ENCODE measurements around the gene FLCN.
A peak's percentile ranks its signal among the peaks of the same experiment; 100 is the strongest.
"Not testable (repeated sequence)": the region's sequence is repeated elsewhere in the genome, so short reads cannot be mapped to it uniquely, and the experiment has no call there.

Gene FLCN

DNA sequence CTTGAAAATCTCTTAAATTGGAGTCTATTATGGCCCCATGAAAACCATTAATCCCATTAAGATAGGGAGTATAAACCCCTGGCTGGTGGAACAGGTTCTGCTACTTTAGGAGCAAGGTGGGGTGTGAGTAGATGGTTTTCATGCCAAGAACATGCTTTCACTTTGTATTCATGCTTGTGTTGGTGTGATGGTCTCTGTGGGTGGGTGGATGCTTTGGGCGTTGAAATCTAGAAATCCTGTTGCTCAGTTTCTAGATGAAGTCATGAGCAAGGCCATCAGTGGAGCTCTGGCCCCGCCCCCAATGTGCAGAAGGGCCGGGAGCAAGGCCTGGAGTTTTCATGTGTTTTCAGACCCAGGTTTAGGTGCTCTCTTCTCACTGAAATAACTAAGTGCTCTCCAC lies 50.9 kb downstream of the FLCN start:
- no peak for DNase-seq (ENCODE audit: low read depth)

DNA sequence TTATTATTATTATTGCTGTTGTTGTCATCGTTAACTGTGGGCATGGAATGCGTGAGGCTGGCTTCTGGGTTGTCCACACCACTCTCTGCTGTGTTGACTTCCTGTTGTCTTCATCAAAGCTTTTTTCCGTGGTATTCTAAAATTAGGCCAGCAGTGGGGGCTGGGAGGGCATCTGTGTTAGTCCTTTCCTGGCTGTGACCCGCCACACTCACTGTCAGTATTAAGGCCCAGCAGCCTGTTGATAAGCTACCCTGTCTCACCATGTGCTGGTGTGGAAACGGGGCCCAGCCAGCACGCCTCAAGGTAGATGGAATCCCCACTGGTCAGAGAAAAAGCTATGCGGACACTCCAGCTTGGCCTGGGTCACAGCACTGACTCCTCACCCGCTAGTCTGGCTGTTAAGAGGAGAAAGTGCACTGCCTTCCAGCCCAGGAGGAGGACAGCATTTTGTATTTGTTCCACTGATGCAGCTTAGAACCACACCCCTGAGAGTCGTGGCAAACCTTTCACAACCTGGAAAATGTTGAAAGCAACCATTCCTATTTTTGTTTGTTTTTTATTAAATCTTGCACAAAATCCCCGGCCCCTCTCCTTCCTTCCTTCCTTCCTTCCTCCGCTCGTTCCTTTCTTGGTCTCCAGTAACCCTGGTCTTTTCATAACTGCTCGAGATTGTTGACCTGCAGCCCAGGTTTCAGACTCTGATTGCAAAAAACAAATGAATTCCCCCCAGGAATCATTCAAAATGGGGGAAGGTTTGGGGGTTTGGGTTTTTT lies 51.8 kb downstream of the FLCN start:
- not testable (repeated sequence) for DNase-seq (ENCODE audit: low read depth)

GRCh38 chr17:17183744-17184143 lies 53.2 kb downstream of the FLCN start:
- no peak for DNase-seq (ENCODE audit: low read depth)

GRCh38 chr17:17182598-17183136 lies 54.3 kb downstream of the FLCN start:
- no peak for DNase-seq (ENCODE audit: low read depth)

- DNase-seq (ENCODE audit: low read depth), result no peak
Measured at GRCh38 chr17:17181666-17182597, 55.0 kb downstream of the FLCN start.

- no peak for DNase-seq (ENCODE audit: low read depth)
Measured at GRCh38 chr17:17180741-17181525, 56.0 kb downstream of the FLCN start.

- no peak for DNase-seq (ENCODE audit: low read depth)
Measured at GRCh38 chr17:17180141-17180603, 56.8 kb downstream of the FLCN start.

DNA sequence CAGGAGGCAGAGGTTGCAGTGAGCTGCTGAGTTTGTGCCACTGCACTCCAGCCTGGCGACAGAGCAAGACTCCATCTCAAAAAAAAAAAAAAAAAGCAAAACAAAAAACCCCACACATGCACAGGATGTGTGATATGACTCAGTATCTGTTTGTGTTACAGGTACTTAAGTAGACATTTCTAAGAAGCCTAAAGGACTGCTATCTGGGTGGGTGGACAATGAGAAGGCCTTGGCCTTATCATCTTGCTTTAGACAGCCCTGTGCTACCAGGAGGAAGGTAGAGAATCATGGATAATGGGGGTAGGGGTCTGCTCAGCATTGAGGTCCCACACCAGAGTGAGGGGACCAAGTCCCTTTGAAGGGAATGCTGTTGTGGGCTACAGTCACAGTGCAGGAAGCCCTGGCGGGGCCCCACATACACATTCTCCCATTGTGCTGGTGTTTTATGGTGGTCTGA lies 57.6 kb downstream of the FLCN start:
- DNase-seq (ENCODE audit: low read depth), result no peak

- peak; percentile 24 for DNase-seq (ENCODE audit: low read depth)
Measured at GRCh38 chr17:17177176-17177575, 59.8 kb downstream of the FLCN start.

GRCh38 chr17:17176341-17176740 lies 60.6 kb downstream of the FLCN start:
- no peak for DNase-seq (ENCODE audit: low read depth)

DNA sequence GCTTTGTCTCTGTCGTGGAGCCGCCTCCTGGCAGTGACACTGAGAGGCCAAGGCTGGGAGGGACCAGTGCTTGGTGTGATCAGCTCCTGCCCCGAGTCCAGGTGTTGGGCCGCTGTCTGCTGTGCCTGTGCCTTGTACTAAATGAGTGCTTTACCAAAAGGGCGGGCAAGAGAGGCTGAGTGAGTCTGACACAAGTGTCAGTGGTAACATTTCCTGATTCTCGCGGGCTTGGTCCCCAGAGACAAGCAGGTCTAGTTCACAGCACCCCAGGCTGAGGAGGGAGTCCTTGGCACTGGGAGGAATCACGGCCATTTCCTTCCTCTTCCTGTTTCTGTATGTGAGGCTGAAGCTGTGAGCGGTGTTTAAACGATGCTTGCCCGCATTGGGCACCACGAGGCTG lies 61.1 kb downstream of the FLCN start:
- no peak for DNase-seq (ENCODE audit: low read depth)

- DNase-seq (ENCODE audit: low read depth), result no peak
Measured at GRCh38 chr17:17175340-17175739, 61.6 kb downstream of the FLCN start.

DNA sequence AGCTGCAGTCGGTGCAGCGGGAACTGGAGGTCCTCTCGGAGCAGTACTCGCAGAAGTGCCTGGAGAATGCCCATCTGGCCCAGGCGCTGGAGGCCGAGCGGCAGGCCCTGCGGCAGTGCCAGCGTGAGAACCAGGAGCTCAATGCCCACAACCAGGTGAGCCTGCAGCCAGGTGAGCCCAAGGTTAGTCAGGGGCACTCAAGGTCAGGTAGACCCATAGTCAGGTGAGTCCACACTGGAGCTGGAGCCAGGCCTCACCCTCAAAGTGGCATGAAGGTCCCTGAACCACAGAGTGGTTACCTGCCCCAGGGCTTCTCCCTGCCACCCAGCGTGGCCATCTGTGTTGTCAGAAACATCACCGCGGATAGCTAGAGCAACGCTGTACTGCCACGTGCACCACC lies 63.0 kb downstream of the FLCN start:
- DNase-seq (ENCODE audit: low read depth), result no peak

- DNase-seq (ENCODE audit: low read depth), result no peak
Measured at GRCh38 chr17:17172990-17173389, 64.0 kb downstream of the FLCN start.

GRCh38 chr17:17172001-17172939 lies 64.7 kb downstream of the FLCN start:
- DNase-seq (ENCODE audit: low read depth), result no peak

- DNase-seq (ENCODE audit: low read depth), result no peak
Measured at GRCh38 chr17:17171186-17171585, 65.8 kb downstream of the FLCN start.

- DNase-seq (ENCODE audit: low read depth), result no peak
Measured at GRCh38 chr17:17170346-17170985, 66.5 kb downstream of the FLCN start.

GRCh38 chr17:17169396-17169795 lies 67.6 kb downstream of the FLCN start:
- DNase-seq (ENCODE audit: low read depth), result no peak

- no peak for DNase-seq (ENCODE audit: low read depth)
Measured at GRCh38 chr17:17168401-17168800, 68.6 kb downstream of the FLCN start.

DNA sequence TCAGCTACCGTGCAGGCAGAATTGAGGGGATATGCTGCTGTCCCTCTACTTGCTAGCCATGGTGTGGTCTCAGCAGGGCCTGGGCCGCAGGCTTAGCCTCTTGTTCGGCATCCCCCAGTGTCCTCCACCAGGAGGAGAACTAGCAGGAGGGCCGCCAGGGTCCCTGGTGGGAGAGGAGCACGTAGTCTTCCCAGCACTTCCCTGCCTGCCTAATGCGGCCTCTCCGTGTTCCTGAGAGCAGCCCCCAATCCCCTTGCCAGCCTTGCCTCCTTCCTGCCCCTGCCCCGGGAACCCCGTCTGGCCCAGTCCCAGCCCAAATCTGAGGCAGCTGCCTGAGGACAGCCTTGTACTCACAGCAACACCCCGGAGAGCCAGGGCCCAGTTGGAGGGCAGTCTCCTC lies 69.0 kb downstream of the FLCN start:
- DNase-seq (ENCODE audit: low read depth), result no peak
